DMS53 (cell line): ENCODE measurements around the gene NUMB.
"Not testable (repeated sequence)": the region's sequence is repeated elsewhere in the genome, so short reads cannot be mapped to it uniquely, and the experiment has no call there.

Experiments
- DNase-seq: peaks from one replicate; lab custom pipeline; 2025; lab: John Stamatoyannopoulos, UW

Gene NUMB

DNA sequence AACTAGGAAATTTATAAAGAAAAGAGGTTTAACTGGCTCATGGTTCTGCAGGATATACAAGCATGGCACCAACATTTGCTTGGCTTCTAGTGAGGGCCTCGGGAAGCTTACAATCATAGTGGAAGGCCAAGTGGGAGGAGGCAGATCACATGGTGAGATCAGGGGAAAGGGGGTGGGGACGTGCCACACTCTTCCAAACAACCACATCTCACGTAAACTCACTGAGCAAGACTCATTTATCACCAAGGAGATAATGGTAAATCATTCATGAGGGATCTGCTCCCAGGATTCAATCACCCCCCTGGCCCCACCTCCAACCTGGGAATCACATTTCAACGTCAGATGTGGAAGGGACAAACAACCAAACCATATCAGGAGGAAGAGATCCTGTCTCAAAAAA is 35.8 kb downstream of the NUMB start:
- no peak for DNase-seq

DNA sequence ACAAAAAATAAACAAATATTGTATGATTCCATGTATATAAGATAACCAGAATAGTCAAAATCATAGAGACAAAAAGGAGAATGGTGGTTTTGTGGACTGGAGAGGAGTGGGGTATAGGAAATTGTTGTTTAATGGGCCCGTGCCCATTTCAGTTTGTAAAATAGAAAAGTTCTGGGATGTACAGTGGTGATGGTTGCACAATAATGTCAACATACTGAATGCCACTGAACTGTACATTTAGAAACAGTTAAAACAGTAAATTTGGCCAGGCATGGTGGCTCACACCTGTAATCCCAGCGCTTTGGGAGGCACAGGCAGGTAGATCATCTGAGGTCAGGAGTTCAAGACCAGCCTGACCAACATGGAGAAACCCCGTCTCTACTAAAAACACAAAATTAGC is 40.1 kb downstream of the NUMB start:
- no peak for DNase-seq

DNA sequence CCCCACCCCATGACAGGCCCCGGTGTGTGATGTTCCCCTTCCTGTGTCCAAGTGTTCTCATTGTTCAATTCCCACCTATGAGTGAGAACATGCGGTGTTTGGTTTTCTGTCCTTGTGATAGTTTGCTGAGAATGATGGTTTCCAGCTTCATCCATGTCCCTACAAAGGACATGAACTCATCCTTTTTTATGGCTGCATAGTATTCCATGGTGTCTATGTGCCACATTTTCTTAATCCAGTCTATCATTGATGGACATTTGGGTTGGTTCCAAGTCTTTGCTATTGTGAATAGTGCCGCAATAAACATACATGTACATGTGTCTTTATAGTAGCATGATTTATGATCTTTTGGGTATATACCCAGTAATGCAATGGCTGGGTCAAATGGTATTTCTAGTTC is 52.1 kb downstream of the NUMB start:
- DNase-seq, result not testable (repeated sequence)

DNA sequence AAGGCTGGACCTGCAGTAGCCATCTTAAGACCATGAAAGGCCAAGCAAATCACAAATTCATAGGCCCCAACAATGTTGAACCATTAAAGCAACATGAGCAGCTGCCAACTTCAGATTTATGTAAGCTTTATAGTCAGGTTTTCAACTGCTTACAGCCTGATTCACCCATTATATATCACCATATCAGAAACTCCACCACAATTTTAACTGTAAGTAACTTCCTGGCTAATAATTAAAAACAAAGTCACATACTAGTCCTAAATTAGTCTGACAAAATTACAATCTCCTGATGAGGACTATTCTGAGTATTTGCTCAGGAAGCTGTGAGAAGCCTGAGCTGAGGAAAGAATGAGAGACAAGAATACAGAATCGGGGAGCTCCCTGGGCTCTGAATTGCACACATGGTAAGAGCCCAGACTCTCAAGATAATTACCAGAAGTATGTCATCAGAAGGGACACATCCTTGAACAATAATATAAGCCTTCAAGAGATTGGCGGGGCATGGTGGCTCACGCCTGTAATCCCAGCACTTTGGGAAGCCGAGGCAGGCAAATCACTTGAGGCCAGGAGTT is 55.1 kb downstream of the NUMB start:
- DNase-seq, result no peak

DNA sequence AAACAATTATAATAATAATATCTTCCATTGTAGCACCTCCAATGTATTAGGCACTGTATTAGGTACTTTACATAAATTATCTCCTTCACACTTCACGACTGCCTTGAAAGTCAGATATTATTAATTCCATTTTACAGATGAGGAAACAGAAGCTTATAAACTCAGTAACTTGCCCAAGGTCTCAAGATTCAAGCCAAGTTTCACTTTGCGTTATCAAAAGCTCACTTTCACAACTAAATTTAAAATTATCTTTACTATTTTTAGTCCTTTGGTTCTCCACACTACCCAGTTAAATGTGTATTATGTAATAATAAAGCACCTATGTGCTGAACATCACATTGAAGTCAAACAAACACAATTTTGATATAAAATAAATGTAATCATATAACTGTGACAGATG is 55.8 kb downstream of the NUMB start:
- no peak for DNase-seq

DNA sequence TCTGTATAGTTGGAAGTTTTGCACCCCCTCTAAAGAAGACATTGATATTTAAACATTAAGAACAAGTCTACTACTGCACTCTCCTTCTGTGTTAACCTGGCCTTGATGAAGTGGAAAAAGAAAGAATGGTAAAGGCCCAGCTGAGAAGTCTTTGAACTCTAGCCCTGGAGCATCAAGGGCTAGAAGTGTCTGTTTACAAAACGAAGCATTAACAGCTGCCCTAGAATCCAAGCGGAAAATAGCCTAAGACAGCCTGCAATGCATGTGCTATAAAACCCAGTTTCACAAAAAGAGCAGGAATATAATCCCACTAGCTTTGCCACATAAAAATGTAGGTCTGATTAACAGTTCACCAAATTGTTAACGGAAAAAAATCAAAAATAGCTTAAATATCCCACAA is 60.5 kb downstream of the NUMB start:
- peak; percentile 69 for DNase-seq

DNA sequence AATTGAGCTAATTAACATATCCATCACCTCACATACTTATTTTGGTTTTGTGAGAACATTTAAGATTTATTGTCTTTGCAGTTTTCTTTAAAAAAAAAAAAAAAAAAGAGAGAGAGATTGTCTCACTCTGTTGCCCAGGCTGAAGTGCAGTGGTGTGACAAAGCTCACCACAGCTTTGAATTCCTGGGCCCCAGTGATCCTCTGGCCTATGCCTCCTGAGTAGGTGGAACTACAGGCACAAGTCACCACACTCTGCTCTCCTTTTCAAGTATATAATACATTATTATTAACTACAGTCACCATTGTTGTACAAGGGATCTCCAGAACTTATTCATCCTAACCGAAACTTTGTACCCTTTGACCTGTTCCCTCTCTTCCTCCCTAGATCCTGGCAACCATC is 64.0 kb downstream of the NUMB start:
- no peak for DNase-seq

DNA sequence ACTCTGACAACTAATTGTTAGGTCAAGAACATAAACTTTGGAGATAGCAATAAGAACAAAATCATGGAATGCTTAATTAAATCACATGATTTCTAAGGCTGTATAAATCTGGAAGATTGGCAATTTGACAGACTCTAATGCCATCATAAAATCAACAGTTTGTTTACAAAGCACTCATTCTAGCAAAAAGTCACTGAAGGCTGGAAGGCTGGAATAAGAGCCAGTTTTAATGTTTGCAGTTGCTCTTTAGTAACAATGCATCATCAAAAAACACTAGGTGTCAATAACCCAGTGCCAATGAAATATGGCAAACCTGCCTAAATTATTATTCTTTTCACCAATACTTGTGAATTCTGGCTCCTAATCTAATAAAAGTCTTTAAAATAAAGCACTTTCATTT is 65.0 kb downstream of the NUMB start:
- DNase-seq, result peak; percentile 70

DNA sequence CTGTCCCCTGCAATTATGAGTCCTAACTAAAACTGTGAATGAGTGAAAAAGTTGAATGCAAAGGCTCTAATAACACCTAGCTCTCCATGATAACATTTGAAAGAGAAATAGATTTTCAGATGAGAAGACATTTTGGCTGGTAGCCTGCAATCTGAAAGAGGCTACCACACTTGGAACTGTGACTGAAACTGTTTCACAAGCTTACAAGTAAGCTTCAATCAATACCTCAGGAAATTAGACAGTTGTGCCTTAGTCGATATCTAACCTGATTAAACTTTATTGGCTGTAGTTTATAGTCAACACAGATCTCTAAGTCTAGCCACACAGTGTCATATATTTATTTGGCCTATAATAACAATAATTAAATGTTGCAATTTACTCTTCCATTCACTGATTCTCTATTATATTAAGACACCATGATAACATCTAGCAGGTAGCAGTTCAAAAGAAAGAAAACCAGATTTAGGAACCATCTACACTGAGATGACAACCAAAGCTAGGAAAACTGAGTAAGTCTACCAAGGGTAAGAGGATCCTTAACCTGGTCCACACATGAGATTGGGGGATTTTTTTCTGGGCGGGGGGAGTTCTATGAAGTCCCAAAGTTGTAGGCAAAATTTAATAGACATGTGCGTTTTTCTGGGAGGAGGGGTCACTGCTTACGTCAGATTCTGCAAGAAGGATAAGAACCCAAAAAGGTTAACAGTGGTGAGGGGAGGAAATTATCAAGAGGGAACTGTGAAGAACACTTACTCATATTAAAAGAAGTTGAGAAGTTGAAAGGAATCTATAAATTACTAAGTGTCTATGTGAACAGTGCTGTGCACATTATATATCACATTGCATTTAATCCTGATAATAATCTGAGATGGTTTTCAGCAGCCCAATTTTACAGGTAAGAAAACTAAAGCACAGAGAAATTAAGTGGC is 65.8 kb downstream of the NUMB start:
- no peak for DNase-seq

DNA sequence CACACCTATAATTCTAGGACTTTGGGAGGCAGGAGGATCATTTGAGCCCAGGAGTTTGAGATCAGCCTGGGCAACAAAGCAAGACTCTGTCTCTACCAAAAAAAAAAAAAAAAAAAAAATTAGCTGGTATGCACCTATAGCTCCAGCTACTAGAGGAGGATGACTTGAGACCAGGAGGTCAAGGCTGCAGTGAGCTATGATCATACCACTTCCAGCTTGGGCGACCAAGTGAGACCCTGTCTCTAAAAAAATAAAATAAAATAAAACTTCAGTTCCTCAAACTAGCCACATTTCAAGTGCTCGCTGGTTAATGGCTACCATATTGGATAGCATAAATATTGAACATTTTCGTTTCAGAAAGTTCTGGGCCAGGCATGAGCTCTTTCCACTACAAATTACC is 70.5 kb downstream of the NUMB start:
- DNase-seq, result not testable (repeated sequence)

DNA sequence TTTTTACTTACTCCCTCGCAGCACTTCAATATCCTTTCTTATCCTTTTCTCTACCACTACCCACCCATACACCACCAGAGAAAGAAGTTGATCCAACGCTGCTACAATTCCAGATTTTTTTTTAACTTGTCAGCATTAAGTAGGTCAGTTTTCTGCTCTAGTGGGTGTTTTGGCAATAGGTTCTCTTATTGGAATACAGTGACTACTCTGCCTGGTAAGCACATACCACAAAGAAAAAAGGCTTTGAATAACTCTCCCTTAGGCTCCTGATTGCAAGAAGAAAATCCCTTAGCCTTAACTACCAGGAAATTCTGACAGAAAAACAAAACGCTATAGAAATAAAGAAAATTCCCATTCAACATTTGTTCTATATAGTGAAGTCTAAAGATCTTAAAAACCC is 72.0 kb downstream of the NUMB start:
- DNase-seq, result no peak

DNA sequence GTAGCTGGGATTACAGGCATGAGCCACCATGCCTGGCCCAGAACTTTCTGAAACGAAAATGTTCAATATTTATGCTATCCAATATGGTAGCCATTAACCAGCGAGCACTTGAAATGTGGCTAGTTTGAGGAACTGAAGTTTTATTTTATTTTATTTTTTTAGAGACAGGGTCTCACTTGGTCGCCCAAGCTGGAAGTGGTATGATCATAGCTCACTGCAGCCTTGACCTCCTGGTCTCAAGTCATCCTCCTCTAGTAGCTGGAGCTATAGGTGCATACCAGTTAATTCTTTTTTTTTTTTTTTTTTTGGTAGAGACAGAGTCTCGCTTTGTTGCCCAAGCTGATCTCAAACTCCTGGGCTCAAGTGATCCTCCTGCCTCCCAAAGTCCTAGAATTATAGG is 73.3 kb downstream of the NUMB start:
- DNase-seq, result not testable (repeated sequence)

DNA sequence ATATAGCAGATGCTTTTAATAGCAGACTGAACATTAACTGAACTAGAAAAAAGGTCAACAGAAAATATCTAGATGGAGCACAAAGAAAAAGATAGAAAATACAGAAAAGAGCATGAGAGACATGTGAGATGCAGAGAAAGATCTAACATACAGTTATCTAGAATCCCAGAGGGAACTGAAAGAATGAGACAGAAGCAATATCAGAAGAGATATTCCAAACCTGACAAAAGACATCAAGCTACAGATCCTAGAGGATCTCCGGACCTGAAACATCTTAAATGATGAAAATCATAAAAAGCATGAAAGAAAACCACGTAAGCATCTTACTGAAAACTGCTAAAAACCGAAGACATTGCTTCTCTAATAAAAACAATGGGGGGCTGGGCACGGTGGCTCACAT is 75.0 kb downstream of the NUMB start:
- no peak for DNase-seq

DNA sequence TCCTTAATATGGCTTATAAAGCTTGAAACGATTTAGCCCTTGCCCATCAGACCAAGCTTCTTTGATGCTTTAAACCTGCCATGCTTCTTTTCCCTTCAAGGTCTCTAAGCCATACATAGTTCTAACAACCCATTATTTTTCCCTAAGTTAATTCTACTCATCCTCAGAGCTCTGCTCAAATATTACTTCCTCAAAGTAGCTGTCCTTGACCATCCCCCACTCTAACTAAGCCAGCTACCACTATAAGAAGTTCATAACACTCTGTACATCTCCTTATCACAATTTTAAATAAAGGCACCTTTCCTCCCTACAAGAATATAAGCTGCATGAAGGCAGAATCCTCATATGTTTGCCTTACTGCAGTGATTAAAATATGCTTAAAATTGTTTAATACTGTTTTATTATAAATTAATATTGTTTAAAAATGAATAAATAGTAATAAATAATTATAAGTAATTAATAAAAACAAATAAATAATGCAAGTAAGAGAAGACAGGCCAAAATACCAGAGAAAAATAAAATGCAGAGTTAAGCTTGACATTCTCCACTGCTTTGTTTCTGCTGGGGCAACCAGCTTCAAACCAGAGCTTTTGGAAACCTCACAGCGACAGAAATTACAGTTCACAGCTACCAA is 76.8 kb downstream of the NUMB start:
- no peak for DNase-seq

DNA sequence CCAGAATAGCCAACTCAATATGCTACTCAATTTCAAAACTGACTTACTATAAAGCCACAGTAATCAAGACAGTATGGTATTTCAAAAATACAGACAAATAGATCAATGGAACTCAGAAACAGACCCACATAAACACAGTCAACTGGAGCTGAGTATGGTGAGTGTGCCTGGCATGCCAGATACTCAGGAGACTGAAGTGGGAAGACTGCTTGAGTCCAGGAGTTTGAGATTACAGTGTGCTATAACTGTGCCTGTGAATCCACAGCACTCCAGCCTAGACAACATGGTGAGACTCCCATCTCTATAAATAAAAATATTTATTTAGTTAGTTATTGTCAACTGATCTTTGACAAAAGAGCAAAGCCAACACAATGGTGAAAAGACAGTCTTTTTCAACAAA is 81.8 kb downstream of the NUMB start:
- DNase-seq, result no peak

DNA sequence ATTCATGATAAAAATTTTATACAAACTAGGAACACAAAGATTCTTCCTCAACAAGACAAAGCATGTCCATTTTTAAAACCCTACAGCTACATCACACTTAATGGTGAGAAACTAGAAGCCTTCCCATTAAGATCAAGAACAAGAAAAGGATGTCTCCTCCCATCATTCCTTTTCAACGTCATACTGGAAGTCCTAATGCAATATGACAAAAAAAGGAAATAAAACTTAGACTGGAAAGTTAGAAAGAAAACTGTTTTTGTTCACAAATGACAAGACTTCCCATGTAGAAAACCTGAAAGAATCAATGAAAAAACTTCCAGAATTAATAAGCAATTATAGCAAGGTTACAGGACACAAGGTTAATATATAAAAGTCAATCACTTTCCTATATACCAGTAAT is 82.5 kb downstream of the NUMB start:
- DNase-seq, result no peak

DNA sequence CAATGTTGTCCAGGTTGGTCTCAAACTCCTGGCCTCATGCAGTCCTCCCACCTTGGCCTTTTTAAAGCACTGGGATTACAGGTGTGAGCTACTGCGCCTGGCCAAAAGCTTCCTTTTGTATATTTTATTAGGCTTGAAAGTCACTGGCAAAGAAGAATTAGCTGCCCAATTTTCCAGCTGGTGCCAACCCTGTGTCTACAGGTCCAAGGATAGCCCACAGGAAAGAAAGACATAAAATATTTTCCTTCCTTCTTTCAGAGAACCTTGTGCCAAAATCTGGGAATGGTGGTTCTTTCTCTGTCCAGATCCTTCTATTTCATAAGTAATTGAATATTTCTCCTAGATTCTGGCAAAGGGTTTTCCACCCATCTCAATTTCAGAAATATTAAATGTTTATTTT is 84.1 kb downstream of the NUMB start:
- DNase-seq, result no peak

DNA sequence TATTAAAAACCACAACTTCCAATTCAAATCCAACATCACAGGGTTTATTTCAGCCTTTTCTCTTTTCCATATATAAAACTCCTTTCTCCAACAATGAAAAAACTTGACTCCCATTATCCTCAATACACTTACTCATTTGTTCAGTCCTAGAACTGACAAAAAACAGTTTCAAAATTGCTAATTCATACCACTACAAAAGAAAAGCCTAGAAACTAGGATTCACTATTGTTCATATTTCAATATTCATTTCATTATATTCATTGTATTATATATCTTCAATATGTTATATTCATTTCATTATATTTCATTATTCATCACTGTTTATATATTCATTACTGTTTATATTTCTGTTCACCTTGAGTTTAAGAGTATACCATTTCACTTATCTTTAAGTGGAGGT is 85.8 kb downstream of the NUMB start:
- no peak for DNase-seq

DNA sequence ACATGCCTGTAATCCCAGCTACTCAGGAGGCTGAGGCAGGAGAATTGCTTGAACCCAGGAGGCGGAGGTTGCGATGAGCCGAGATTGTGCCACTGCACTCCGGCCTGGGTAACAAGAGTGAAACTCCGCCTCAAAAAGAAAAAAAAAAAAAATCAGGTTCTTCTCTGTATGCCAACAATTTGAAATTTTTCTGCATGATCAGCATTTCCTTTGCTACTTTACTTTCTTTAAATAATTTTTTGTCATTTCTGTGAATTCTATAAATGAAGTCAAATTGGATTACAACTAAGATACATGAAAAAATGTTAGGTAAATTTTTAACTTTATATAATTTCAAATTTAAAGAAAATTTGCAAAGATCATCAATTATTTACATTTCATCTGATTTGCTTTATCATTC is 87.8 kb downstream of the NUMB start:
- DNase-seq, result no peak

DNA sequence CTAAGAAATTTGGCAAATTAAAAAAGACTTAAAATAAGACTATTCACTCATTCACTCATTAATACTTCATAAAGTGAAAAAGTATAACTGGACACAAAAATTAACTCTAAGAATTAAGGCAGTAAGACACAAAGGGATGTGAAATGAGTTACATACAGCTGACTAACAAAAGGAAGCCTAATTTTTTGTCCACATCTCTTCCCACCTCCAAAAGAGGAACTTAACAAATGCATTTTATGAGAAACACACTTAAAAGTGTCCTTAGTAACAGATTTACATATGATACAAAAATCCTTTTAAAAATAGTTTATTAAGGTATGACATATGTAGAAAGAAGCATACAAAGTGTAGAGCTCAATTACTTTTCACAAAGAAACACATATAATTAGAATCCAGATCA is 88.9 kb downstream of the NUMB start:
- no peak for DNase-seq

DNA sequence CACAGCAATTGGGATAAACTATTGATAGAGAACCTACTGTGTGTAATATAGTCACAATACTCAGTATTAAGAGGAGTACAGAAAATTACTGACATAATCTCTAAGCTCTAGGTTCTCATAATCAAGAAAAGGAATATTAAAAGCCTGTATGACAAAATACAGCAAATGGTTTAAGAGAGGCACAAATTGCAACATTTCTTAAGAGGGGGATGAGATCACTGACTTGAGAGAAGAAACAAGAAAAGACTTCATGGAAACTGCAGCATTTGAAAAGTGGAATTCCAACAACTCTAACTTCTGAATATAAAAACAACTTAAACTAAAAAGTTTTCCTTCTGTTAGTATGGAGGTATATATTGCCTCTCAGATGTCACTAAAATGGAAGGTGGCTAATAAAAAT is 89.7 kb downstream of the NUMB start:
- no peak for DNase-seq

DNA sequence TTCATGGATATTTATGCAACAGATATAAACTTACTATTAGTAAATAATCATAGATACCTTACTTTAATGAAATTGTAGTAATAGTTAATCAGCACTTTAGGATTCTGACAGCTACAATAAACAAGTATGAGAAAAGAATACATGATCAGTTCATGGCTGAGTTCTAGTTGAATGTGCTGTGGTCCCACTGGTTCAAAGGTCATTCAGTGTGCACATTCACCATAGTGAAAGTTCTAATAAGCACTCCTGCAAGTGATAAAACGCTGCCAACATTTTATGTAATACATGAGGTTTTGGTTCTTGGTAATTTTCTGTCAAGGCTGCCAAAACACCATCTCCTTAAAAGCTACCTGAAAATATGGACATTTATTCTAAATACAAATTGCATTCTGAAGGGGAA is 92.6 kb downstream of the NUMB start:
- DNase-seq, result no peak

DNA sequence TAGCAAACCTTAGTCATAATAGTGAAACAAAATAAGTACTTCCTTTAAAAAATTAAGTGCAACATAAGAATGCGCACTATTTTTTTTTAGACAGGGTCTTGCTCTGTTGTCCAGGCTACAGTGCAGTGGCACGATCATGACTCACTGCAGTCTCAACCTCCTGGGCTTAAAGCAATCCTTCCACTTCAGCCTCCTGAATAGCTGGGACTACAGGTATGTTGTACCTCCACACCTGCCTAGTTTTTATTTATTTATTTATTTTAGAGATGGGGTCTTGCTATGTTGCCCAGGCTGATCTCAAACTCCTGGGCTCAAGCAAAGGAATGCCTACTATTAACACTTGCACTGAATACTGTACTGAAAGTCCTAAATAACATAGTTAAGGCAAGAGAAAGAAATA is 93.8 kb downstream of the NUMB start:
- no peak for DNase-seq
